Neural progenitor cell (in vitro differentiated cells): ENCODE results near the gene SIAH2. TPM values are rescaled to one million over a fixed set of nuclear protein-coding genes. Genes with fewer than 3 reads are reported as not detected.
A peak's percentile ranks its signal among the peaks of the same experiment; 100 is the strongest.

Experiments
- DNase-seq: peaks from one replicate; pipeline ENCODE4 v3.0.0-alpha.2; 2016; ENCODE audit warnings: low spot score
- H2AFZ ChIP-seq: fragments of 200-600 bp; sonication (generic); replicated peaks from 2 replicates; pipeline ENCODE4 v1.6.1; 2016; ENCODE audit warnings: antibody characterized with exemption
- H3F3A ChIP-seq: fragments of 200-600 bp; sonication (generic); 2 replicates; pipeline ENCODE4 v1.6.1; 2016; ENCODE audit warnings: antibody characterized with exemption, low read depth
- H3K27ac ChIP-seq: fragments of 200-600 bp; sonication (generic); 2 replicates; pipeline ENCODE4 v1.5.1; 2016; ENCODE audit warnings: mild to moderate bottlenecking
- H3K27me3 ChIP-seq: fragments of 200-600 bp; sonication (generic); 2 replicates; pipeline ENCODE4 v1.6.1; 2016; ENCODE audit warnings: mild to moderate bottlenecking, moderate library complexity
- H3K36me3 ChIP-seq: fragments of 200-600 bp; sonication (generic); 2 replicates; pipeline ENCODE4 v1.5.1; 2016
- H3K4me1 ChIP-seq: fragments of 200-600 bp; sonication (generic); 2 replicates; pipeline ENCODE4 v1.6.1; 2016; ENCODE audit warnings: mixed run types
- H3K4me2 ChIP-seq: fragments of 200-600 bp; sonication (generic); 2 replicates; pipeline ENCODE4 v1.6.1; 2016
- H3K4me3 ChIP-seq: fragments of 200-600 bp; sonication (generic); 2 replicates; pipeline ENCODE4 v1.5.1; 2016
- H3K79me2 ChIP-seq: fragments of 200-600 bp; sonication (generic); 2 replicates; pipeline ENCODE4 v1.6.1; 2016; ENCODE audit warnings: low read depth
- H3K9ac ChIP-seq: fragments of 200-600 bp; sonication (generic); 2 replicates; pipeline ENCODE4 v1.6.1; 2016
- H3K9me3 ChIP-seq: fragments of 200-600 bp; sonication (generic); 2 replicates; pipeline ENCODE4 v1.5.1; 2016; ENCODE audit warnings: low read depth
- H4K20me1 ChIP-seq: fragments of 200-600 bp; sonication (generic); 2 replicates; pipeline ENCODE4 v1.6.1; 2016; ENCODE audit warnings: low read depth
- H3K27ac Mint-ChIP-seq: 3 replicates; pipeline ENCODE4 v1.8.0; 2021; ENCODE audit warnings: mixed read lengths
- H3K27me3 Mint-ChIP-seq: 2 replicates; pipeline ENCODE4 v1.8.0; 2022; ENCODE audit warnings: low read depth, mild to moderate bottlenecking, inconsistent platforms, moderate library complexity, mixed read lengths; ENCODE audit not compliant: insufficient read depth
- H3K36me3 Mint-ChIP-seq: 3 replicates; pipeline ENCODE4 v1.8.0; 2021; ENCODE audit warnings: mixed read lengths
- H3K4me1 Mint-ChIP-seq: 3 replicates; pipeline ENCODE4 v1.8.0; 2021; ENCODE audit warnings: mixed read lengths
- H3K4me3 Mint-ChIP-seq: 3 replicates; pipeline ENCODE4 v1.8.0; 2021; ENCODE audit warnings: mild to moderate bottlenecking, moderate library complexity, mixed read lengths
- H3K9me3 Mint-ChIP-seq: 3 replicates; pipeline ENCODE4 v1.8.0; 2020; ENCODE audit warnings: mixed read lengths
- EZH2 ChIP-seq: fragments of 200-600 bp; sonication (generic); IDR thresholded peaks from 2 replicates; pipeline ENCODE4 v1.6.1; 2017; ENCODE audit warnings: antibody characterized with exemption, mild to moderate bottlenecking, moderate library complexity
- EZH2phosphoT487 ChIP-seq: fragments of 200-600 bp; sonication (generic); IDR thresholded peaks from 2 replicates; pipeline ENCODE4 v1.6.1; 2017; ENCODE audit warnings: antibody characterized with exemption
- total RNA-seq: library from RNA; depleted of rRNA; stranded (reverse); fragments of >200 nt; gene quantifications from 2 replicates; pipeline ENCODE4 v1.2.3, GENCODE V29; 2015; ENCODE audit warnings: low replicate concordance
- TF ChIP-seq, protein P1 (sequence below): fragments of 200-600 bp; sonication (generic); IDR thresholded peaks from 2 replicates; pipeline ENCODE4 v1.5.1; 2017; ENCODE audit warnings: antibody characterized with exemption, mild to moderate bottlenecking

SIAH2 gene
- total RNA-seq, 1 donor from 2014 or later, result 14.6 TPM

DNA sequence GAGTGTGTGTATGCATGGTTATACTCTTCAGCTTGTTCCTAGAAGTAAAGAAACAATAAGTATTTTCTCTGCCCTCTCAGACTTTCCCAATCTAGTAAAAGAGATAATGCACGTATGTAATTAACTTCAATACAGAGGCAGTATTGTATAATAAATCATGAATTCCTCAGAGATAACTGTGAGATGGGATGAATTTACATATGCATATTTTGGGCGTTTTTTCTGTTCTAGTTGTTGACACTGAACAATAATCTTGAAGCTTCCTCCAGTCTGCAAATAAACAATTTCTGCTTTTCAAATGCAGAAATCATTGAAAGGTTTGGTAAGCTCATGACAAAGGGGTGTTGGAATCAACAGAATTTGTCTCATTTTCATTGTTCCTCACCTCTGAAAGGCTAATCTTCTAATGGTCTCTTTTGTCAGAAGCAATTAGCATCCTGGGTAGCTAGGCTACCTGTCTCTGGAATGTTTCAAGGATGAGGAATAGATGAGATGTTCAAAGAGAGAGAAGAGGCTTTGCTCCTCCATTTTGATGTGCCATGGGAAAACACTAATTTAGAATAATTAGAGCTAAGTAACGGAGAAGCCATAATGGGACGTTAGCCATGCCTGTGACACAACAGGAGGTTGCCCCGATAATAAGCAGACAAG lies 43.3 kb upstream of the SIAH2 start:
- peak; percentile 61 for DNase-seq
- Histone ChIP-seq H3K9ac (no peak overlapping the region), H3K4me1 (peaks cover 34% of the 10 kb centered on the region), H2AFZ (no peak overlapping the region), H3K9me3 (no peaks in the 10 kb centered on the region), H3K27ac (peak overlapping the region; percentile 65), H3K36me3 (no peaks in the 10 kb centered on the region), H3K79me2 (no peaks in the 10 kb centered on the region), H3F3A (peaks cover 32% of the 10 kb centered on the region), H3K27me3 (no peaks in the 10 kb centered on the region), H3K4me2 (peak overlapping the region; percentile 63), H3K4me3 (peak overlapping the region; percentile 8), H4K20me1 (no peaks in the 10 kb centered on the region)
- H3K9me3 Mint-ChIP-seq, result peaks cover 4% of the 10 kb centered on the region
- peaks cover 32% of the 10 kb centered on the region for H3K4me1 Mint-ChIP-seq
- H3K27me3 Mint-ChIP-seq, result peaks cover 2% of the 10 kb centered on the region
- peaks cover 3% of the 10 kb centered on the region for H3K36me3 Mint-ChIP-seq
- H3K27ac Mint-ChIP-seq, result no peak overlapping the region
- H3K4me3 Mint-ChIP-seq, result no peak overlapping the region
- TF ChIP-seq EZH2 (no peak), EZH2phosphoT487 (no peak)
- TF ChIP-seq, protein P1, sequence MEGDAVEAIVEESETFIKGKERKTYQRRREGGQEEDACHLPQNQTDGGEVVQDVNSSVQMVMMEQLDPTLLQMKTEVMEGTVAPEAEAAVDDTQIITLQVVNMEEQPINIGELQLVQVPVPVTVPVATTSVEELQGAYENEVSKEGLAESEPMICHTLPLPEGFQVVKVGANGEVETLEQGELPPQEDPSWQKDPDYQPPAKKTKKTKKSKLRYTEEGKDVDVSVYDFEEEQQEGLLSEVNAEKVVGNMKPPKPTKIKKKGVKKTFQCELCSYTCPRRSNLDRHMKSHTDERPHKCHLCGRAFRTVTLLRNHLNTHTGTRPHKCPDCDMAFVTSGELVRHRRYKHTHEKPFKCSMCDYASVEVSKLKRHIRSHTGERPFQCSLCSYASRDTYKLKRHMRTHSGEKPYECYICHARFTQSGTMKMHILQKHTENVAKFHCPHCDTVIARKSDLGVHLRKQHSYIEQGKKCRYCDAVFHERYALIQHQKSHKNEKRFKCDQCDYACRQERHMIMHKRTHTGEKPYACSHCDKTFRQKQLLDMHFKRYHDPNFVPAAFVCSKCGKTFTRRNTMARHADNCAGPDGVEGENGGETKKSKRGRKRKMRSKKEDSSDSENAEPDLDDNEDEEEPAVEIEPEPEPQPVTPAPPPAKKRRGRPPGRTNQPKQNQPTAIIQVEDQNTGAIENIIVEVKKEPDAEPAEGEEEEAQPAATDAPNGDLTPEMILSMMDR, result no peak

DNA sequence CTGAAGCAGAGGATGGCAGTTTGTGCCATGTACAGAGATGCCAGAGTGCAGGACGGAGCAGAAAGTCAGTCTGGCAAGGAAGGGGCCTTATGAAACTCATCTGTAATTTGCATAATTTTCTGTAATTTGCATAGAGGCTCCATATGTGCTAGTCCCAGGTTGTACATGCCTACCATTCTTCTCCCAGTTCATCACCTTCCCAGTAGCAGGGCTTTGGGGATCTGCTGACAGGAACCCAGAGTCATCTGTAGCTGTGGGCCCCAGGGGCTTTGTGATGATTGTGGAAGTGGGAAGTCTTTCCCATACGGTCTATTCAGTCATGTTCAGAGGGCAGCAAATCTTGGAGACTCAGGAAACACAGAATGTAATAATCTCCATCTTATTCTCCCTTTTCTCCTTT lies 42.4 kb upstream of the SIAH2 start:
- Histone ChIP-seq H3K27me3 (no peaks in the 10 kb centered on the region), H3K4me3 (no peak overlapping the region), H3K9me3 (no peaks in the 10 kb centered on the region), H4K20me1 (no peaks in the 10 kb centered on the region), H2AFZ (no peak overlapping the region), H3K36me3 (no peaks in the 10 kb centered on the region), H3K4me2 (peak overlapping the region; percentile 63), H3K9ac (no peak overlapping the region), H3K79me2 (no peaks in the 10 kb centered on the region), H3K4me1 (peaks cover 34% of the 10 kb centered on the region), H3F3A (peaks cover 32% of the 10 kb centered on the region), H3K27ac (peak overlapping the region; percentile 31)
- DNase-seq, result no peak
- Mint-ChIP-seq H3K27ac (peak overlapping the region; percentile 3), H3K4me3 (no peak overlapping the region), H3K4me1 (peaks cover 32% of the 10 kb centered on the region), H3K9me3 (peaks cover 4% of the 10 kb centered on the region), H3K27me3 (peaks cover 2% of the 10 kb centered on the region), H3K36me3 (peaks cover 3% of the 10 kb centered on the region)
- TF ChIP-seq EZH2, result no peak
- TF ChIP-seq EZH2phosphoT487, result no peak
- TF ChIP-seq, protein P1, result no peak

DNA sequence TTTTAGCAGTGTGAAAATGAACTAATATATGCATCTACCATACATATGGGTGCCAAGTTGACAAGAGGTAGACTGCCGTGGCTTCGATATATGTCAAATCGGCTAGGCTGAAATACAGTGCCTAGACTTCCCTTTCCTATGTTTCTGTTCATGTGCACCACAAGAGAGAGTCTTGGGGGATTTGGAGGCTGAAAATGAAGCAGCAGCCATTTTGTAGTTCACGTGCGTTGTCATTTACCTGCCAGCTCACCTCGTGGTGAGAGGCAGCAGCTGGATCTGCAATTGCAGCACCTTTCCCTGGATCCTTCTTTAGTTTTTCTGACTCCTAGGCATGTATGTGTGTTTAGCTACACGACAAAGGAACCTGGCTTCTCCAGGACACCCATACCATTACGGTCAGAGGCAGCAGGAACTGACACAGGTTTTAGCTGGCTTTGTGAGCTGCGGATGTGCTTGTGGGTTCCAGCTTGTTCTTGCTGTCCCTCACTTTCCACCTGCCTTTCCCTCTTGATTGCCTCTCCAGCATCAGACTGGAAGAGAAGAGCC lies 40.5 kb upstream of the SIAH2 start:
- peaks cover 30% of the 10 kb centered on the region for H3K4me1 Mint-ChIP-seq
- H3K4me2 ChIP-seq, result no peak overlapping the region
- H3K36me3 ChIP-seq, result no peaks in the 10 kb centered on the region
- H3K4me3 ChIP-seq, result no peak overlapping the region
- no peaks in the 10 kb centered on the region for H3K9me3 ChIP-seq
- H3K27ac ChIP-seq, result no peak overlapping the region
- no peak overlapping the region for H3K4me3 Mint-ChIP-seq
- no peak for DNase-seq
- H3F3A ChIP-seq, result peaks cover 46% of the 10 kb centered on the region
- TF ChIP-seq, protein P1, result no peak
- TF ChIP-seq EZH2 (no peak), EZH2phosphoT487 (no peak)
- no peaks in the 10 kb centered on the region for H4K20me1 ChIP-seq
- H3K27me3 ChIP-seq, result no peaks in the 10 kb centered on the region
- H3K27ac Mint-ChIP-seq, result no peak overlapping the region
- H3K9me3 Mint-ChIP-seq, result peaks cover 4% of the 10 kb centered on the region
- peak overlapping the region; percentile 89 for H2AFZ ChIP-seq
- H3K79me2 ChIP-seq, result no peaks in the 10 kb centered on the region
- peaks cover 2% of the 10 kb centered on the region for H3K36me3 Mint-ChIP-seq
- peaks cover 2% of the 10 kb centered on the region for H3K27me3 Mint-ChIP-seq
- peaks cover 43% of the 10 kb centered on the region for H3K4me1 ChIP-seq
- no peak overlapping the region for H3K9ac ChIP-seq
